NCI-H128 (cell line): ENCODE results near the gene FBRSL1.
"Not testable (repeated sequence)": the region's sequence is repeated elsewhere in the genome, so short reads cannot be mapped to it uniquely, and the experiment has no call there.

Source experiments
- DNase-seq: peaks from one replicate; lab custom pipeline; 2025; ENCODE audit not compliant: unreplicated experiment; lab: John Stamatoyannopoulos, UW

The FBRSL1 gene

DNA sequence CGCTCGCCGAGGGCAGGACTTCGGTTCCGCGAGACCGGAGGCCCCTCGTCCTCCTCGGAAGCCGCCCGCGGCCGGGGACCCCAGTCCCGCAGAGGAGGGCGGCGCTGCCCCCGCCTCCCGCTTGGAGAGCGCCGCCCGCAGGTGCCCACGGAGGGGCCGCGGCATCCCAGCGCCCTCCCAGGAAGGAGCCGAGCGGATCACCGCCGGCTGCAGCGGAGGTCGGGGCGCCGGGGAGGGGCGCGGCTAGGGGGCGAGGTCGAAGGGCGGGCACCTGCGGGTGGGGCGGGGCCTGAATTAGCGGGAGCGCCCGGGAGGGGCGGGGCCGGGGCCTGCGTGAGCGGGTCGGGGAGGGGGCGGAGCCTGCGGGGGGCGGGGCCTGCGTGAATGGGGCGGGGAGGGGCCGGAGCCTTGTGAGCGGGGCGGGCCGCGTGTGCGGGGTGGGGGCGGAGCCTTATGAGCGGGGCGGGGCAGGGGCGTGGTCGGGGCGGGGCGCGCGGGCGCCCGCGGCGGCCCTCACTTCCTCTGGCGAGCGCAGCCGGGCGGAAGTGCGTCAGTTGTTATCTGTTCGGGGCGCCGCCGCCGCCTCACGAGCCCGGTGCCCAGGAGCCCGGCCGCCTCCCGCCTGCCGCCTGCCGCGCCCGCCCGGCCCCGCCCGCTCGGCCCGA is at the start of gene FBRSL1:
FBRSL1 (plus strand) TSS at position 550 of the 665 bp plus-strand sequence.
- peak; percentile 79 for DNase-seq

DNA sequence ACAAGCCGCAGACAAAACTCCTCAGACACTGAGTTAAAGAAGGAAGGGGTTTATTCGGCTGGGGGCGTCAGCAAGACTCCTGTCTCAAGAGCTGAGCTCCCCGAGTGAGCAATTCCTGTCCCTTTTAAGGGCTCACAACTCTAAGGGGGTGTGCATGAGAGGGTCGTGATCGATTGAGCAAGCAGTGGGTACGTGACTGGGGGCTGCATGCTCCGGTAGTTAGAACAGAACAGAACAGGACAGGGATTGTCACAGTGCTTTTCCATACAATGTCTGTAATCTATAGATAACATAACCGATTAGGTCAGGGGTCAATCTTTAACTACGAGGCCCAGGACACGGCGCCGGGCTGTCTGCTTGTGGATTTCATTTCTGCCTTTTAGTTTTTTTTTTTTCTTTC is 49.5 kb upstream of the FBRSL1 start:
- not testable (repeated sequence) for DNase-seq

DNA sequence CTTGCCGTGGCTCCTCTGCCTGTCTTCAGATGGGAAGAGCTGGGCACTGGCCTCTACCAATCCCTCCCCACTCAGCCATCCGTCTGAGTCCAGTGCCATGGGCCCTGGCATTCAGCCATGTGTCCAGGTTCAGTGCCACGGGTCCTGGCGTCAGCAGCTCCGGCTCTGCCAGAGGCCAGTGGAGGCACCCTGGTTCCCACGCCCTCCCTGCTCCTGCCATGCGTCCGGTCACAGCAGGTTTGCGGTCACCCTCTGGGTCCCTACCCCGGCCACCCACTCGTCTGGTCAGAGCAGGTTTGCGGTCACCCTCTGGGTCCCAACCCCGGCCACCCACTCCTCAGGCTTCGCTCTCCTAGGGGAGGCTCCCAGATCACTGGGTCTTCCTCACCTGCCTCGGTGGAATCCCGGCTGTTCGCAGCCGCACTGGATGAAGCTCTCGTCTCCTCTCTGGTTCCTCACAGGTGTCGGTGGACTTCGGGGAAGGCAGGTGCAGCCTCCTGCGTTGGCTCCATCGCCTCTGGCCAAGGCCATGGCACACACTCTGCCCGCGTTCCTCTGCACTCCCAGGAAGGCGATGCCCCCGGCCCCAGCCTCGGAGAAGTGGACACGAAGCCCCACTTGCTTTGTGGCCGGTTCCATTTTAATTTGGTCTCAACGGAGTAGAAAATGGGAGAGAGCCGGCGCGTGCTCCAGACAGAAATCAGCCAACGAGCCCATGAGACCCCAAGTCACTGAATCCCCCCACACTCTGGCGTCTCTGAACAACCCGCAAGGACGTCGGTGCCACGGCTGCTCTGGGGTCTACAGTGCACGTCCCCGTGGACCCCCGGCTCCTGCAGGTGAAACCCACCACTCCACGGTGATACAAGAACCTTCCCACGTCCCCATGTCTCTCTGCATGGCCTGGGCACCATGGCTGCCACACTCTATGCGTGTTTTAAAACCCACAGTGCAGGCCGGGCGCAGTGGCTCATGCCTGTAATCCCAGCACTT is 47.8 kb upstream of the FBRSL1 start:
- no peak for DNase-seq

DNA sequence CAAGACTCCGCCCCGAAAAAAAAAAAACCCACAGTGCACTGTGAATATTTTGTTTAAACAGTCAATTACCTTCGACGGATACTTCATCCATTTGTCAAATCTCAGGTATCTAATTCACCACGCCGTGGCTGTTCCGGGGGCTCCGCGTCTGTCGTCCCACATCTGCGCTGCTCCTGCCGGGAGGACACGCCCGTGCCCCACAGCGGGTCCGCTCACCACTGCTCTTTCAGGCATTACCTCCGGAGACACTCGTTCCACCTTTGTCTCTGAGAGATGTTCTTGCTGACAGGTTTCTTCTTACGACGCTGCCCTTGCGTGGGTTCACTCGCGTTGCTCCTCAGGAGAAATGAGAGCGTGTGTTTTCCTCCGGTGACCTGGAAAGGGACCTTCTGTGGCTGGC is 46.9 kb upstream of the FBRSL1 start:
- DNase-seq, result no peak

DNA sequence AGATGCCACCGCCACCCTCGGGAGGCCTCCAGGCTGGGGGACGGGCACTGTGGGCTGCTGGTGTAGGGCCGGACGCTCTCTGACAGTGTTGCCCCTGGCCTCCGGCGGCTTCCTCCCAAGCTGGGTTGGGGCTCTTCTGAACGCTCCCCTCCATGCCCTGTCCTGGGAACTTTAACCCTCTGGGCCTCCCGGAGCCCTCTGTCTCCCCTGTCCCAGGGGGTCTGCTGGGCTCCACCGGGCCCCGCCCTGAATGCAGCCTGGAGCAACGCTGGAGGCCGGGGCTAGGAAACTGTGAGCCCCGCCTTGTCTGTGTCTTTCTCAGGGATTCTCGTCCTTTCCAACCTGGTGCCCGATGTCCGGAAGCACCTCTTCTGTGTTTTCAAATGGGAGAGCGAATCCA is 45.7 kb upstream of the FBRSL1 start:
- no peak for DNase-seq

DNA sequence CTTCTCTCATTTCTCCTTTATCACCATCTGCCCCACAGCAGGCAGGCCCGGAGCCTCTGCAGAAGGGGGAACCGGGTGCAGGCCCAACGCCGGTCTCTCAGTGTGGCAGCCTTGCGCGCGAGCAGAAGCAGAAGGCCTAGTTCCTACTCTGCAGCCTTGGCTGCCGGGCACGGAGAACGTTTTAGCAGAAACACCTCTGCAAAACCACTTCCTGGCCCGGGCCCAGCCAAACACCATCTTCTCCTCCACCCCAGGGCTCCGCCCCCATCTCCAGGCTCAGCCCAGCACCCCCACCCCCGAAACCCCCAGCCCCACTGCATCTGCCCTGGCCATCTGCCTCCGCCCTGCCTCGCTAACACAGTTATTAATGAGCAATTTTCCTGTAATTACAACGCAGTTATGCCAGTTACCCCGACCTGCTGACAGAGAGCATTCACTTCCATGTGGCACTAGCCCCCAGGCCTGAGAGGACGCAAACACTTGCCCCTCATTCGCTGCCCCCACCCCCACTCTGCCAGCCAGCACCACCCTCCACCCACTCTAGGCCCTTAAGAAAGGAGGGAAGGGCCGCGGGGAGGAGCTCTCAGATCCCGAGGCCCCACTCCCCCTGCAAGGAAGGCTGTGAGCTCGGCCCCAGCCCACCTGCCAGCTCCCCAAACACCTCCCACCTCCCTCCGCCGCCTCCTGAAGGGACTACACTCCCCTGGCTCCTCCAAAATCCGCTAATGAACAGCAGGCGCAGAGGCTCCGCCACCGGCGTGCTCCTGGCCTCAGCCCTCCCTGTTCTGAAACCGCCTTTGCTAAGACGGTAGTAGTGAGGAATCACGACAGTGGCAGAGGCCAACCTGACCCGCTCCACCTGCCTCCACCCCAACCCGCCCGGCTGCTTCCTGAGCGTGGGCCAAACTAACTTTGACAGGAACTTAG is 44.7 kb upstream of the FBRSL1 start:
- peak; percentile 24 for DNase-seq

DNA sequence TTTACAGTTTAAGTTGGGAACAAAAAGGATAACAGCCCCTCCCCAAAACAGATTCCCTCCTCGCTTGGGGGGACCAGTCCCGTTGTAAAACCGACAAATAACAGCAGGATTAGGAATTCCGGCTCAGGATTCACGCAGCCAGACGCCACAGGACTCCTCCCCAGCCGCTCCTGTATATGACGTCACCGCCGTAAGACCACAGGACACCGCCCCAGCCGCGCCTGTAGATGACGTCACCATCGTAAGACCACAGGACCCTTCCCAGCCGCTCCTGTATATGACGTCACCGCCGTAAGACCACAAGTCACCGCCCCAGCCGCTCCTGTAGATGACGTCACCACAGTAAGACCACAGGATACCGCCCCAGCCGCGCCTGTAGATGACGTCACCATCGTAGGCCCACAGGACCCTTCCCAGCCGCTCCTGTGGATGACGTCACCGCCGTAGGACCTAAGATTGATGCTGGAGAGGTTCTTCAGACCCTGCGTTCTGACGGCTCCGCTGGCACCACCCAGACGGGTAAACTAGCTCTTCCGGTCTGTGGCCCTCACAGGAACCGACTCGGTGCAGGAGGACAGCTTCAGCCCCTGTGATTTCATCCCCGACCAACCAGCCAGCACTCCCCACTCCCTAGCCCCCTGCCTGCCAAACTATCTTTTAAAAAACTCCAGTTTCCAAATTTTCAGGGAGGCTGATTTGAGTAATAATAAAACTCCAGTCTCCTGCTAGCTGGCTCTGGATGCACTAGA is 43.9 kb upstream of the FBRSL1 start:
- no peak for DNase-seq

DNA sequence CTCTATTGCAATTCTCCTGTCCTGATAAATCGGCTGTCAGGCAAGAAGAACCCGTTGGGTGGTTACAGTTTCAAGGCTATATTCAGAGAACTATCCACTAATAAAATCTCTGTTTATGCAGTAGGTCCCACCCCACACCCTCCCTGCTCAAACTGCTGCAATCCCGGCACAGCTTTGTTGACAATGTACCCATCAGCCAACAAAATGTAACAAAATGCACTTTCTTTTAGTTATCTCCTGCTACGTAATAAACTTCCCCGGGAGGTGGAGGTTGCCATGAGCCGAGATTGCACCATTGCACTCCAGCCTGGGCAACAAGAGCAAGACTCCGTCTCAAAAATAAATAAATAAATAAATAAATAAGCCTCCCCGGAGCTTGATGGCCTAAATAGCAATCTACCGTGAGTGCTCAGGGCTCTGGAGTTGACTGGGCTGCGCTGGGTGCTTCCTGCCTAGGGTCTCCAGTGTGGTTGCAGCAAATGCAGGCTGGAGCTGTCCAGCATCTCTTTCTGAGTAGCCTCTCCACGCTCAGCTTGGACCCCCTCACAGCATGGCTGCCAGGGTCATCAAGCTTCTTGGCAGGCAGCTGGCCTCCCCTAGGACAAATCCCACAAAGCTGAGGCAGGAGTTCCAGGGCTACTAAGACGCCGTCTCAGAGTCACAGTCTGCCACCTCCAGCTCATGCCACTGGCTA is 43.2 kb upstream of the FBRSL1 start:
- no peak for DNase-seq

DNA sequence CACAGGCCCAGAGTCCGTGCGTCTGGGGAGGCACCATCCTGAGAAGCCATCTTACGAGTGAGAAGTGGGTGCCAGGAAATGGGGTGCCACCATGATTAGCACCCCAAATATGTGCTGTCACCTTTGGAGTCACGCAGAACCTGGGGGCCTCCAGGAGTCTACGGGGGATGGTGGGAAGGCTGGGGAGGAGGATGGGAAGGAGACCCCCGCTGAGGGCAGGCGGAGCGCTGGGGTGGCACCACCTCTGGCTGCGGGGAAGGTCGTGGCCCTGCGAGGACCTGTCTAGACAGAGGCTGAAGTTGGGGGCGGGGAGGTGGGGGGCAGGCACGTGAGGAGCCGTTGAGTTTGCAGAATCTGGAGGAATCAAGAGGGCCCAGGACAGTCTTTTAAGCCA is 42.6 kb upstream of the FBRSL1 start:
- DNase-seq, result no peak

DNA sequence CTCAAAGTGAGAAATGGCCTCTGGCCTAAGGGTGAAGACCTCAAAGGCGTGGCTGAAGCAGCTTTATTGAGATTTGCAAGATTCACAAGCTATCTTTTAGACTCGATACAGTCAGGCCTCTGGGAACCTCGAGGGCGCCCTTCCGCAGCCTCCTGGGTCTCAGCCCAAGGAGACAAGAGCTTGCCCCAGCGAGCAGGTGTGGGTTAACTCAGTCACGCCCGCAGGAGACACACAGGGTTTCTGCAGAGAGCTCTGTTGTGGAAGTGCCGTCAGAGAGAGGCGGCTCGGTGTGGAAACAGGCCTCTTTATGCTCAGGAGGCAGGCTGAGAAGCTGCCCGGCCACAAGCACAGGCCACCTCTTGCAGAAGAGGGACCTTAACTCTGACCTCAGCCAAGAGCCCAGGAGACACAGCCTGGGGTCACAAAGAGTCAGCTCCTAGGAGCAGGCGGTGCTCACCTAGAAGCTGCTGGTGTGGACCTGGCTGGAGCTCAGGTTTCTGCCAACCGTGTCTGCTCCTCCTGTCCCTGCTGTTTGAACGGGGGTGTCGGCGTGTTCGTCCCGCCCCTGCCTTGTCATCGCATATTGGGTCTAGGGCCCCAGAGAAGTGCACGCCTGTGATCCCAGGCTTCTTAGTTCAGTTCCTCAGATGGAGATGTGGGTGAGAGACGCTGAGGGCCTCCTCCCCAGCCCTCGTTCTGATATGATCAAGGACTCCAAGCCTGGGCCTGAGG is 42.1 kb upstream of the FBRSL1 start:
- DNase-seq, result no peak

DNA sequence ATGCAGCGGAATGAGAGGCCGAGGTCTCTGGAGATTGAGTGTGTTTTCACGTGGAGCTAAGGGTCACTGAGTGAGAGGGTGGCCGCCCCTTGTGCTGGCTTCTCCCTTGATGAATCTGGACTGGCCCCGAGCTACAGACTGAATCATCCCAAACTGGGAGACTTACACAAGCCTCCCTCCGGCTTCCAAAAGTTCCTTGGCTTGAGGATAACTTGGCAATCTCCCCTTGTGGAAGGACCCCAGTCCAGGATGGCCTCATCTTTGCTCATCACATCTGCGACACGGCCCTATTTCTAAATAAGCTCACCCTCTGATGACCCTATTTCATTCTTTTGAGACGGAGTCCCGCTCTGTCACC is 41.5 kb upstream of the FBRSL1 start:
- no peak for DNase-seq

DNA sequence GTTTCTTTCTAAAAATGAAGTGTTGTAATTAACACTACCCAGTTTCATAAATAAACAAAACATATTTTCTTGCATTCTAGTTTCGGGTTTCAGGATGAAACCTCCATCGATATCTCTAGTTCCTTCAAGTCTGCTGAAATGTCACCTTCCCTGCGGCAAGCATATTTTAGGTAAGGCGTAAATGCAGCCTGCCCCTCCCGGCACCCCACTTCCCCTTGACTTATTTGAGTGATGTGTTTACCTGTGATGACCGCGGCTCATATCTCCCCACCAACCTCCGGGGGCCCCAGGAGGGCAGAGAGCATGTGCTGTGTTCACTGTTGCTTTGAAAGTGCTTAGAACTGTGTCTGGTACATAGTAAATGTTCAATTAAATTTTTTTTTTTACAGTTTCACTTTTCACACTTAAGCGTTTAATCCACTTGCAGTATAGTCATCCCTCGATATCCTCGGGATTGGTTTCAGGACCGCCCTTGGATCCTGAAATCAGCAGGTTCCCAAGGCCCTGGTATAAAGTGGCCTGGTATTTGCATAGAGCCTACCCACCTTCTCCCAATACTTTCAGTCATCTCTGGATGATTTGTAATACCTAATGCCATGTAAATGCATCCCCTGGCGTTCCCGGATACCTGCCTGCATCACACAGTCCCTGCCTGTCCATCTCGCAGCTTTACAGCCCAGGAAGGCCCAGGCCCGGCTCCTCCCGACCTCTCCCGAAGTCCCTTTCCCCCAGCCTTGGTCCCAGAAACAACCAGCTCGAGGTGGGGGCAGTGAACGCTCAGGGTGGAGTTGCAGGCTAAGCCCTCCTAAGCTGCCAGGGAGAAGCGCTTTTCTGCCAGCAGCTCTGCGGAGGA is 40.2 kb upstream of the FBRSL1 start:
- DNase-seq, result peak; percentile 22

DNA sequence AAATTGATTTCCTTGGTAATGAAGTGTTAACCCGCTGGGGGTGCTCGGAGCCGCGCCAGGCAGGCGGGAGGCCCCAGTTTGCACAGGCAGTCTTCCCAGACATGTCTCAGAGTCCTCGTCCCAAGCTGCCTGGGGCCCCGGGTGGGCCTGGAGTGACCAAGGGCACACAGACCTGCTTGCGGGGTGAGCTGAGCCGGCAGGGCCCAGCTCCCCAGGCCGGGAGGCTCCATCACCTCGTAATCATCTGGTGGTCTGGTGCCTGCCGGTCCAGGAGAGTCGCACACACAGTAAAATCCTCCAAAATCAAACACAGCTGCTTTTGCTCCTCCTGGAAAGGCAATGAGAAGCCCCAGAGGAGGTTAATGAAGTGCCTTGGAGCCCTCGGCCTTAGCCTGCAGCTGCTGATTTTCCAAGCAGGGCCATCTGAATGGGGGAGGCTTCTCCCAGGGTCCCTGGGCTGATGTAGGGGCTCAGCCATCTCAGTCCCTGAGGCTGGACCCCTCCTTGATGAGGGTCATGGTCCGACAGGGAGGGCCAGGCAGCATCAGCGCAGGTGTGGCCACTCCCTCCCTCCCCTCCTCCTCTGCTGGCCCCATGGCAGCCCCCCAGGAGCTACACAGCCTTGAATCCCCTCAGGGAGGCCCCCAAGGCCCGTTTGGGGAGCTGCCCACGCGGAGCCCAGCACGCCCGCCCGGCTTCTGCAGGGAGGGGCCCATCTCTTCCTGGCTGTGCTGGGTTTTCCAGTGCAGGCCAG is 39.4 kb upstream of the FBRSL1 start:
- no peak for DNase-seq

DNA sequence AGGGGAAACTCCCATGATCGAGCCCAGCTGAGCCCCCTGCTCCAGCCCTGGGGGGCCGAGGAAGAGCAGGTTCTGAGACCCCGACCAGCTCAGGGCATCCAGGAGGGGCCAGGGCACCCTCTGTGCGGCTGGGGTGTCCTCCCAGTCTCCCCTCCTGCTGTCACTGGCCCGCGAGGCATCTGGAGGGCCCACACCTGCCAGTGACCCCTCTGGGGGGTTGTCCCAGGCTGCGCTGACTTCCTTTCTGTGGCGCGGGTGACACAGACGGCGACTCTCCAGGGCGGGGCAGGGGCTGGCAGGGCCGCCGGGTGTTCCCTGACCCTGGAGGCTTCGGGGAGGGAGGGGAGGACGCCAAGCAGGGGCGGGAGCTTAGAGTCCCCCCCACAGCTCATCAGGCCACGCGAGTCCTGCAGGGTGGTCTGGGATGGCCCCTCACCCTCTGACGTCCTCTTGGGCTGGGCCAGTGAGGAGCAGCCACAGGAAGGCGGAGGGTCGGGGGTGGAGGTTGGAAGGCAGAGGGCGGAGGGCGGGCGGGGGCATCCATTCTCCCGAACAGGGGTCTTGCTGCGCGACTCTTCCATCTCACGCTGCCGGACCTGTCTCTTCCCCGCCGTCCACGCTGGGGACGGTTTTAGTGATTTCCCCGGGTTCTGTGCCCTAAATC is 38.6 kb upstream of the FBRSL1 start:
- no peak for DNase-seq

DNA sequence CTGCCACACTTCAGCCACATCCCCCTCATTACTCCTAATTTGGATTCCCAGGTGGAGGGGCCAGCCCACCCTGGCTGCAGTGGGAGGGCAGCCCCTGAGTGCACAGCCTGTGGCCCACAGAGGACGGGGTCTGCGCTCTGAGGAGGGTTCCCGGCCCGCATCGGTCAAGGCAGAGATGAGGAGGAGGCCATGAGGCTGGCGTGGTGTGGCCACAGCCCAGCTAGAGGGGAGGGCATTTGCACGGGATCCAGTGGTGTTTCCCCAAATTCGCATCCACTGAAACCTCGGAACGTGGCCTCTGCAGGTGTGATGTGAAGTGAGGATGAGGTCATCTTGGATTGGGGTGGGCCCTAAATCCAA is 38.1 kb upstream of the FBRSL1 start:
- no peak for DNase-seq

DNA sequence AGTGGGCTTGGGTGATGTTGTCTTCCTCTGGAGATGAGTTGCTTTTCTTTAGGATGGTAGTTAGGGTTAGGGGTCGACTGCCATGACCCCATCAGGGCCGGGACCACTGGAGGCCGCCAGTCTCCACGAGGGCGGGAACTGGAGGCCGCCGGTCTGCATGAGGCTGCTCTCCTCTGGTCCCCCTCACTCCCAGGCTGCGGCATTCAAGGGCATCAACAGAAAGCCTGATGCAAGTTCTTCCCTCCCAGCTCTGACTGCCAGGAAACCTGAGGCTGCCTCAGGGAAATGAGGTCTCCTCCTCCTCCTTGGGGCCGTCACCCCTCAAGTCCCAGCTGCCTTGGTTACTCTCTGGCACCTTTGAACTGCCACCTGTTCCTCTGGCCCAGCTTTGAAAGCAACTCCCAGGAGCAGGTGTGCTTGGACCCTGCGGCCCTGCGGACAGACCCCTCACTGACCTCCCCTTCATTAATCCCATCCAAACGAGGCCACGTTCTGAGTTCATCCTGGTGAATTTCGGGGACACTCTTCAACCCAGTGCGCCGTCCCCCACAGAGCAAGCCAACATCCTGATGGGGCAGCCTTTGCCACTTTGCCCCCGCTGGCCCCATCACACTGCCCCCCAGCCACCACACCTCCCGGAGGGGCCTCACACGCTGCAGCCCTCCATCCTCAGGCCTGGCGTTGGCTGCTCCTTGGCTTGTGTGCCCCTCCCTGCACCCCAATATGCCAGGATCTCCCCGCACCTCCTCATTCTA is 37.2 kb upstream of the FBRSL1 start:
- no peak for DNase-seq
